Astrocyte (in vitro differentiated cells and primary cell): ENCODE results near the gene FYN.

ENCODE experiments used
- CTCF ChIP-seq: IDR thresholded peaks from 2 replicates; pipeline ENCODE4 v1.5.1; 2011; ENCODE audit warnings: low read depth, mild to moderate bottlenecking, inconsistent platforms, low read length, moderate library complexity; ENCODE audit not compliant: insufficient read depth
- EZH2 ChIP-seq: IDR thresholded peaks from 2 replicates; pipeline ENCODE4 v1.6.1; 2012; ENCODE audit warnings: mild to moderate bottlenecking, low read length, inconsistent platforms; ENCODE audit not compliant: insufficient read depth

GRCh38 chr6:111646034-111646433 is 227.2 kb downstream of the FYN start:
- TF ChIP-seq CTCF (no peak), EZH2 (no peak)
